Stimulated activated CD8-positive, alpha-beta memory T cell treated with anti-CD3 and anti-CD28 coated beads, Interleukin-4, amount 100 ng/mL, for 48 hours (primary cell): ENCODE results near the gene DOCK8.
"Not testable (repeated sequence)": the region's sequence is repeated elsewhere in the genome, so short reads cannot be mapped to it uniquely, and the experiment has no call there.

Source experiments
- DNase-seq: peaks from one replicate; pipeline ENCODE4 v3.0.0-alpha.2; 2020

The DOCK8 gene

GRCh38 chr9:373759-374206 lies 159.1 kb downstream of the DOCK8 start:
- no peak for DNase-seq

- DNase-seq: no peak
Observed at GRCh38 chr9:374736-375135, 160.1 kb downstream of the DOCK8 start.

GRCh38 chr9:376115-376514 lies 161.4 kb downstream of the DOCK8 start:
- DNase-seq: no peak

- DNase-seq: no peak
Observed at GRCh38 chr9:378263-378662, 163.6 kb downstream of the DOCK8 start.

- DNase-seq: no peak
Observed at GRCh38 chr9:382383-382782, 167.7 kb downstream of the DOCK8 start.

- peak; percentile 38 for DNase-seq
Observed at GRCh38 chr9:385818-386398, 171.2 kb downstream of the DOCK8 start.

GRCh38 chr9:389159-389558 lies 174.5 kb downstream of the DOCK8 start:
- DNase-seq: no peak

- no peak for DNase-seq
Observed at GRCh38 chr9:389758-390157, 175.1 kb downstream of the DOCK8 start.

GRCh38 chr9:392077-392804 lies 177.6 kb downstream of the DOCK8 start:
- DNase-seq: no peak

GRCh38 chr9:394347-395052 lies 179.8 kb downstream of the DOCK8 start:
- no peak for DNase-seq

GRCh38 chr9:396396-396795 lies 181.7 kb downstream of the DOCK8 start:
- no peak for DNase-seq

GRCh38 chr9:398085-398484 lies 183.4 kb downstream of the DOCK8 start:
- no peak for DNase-seq

GRCh38 chr9:401223-401622 lies 186.6 kb downstream of the DOCK8 start:
- no peak for DNase-seq

GRCh38 chr9:404234-404633 lies 189.6 kb downstream of the DOCK8 start:
- no peak for DNase-seq

- no peak for DNase-seq
Observed at GRCh38 chr9:405341-405740, 190.7 kb downstream of the DOCK8 start.

GRCh38 chr9:406886-407654 lies 192.4 kb downstream of the DOCK8 start:
- no peak for DNase-seq

GRCh38 chr9:409655-410054 lies 195.0 kb downstream of the DOCK8 start:
- not testable (repeated sequence) for DNase-seq

- DNase-seq: no peak
Observed at GRCh38 chr9:414595-414994, 199.9 kb downstream of the DOCK8 start.

- DNase-seq: no peak
Observed at GRCh38 chr9:419571-420171, 205.0 kb downstream of the DOCK8 start.

- no peak for DNase-seq
Observed at GRCh38 chr9:421896-422295, 207.2 kb downstream of the DOCK8 start.

- DNase-seq: no peak
Observed at GRCh38 chr9:426264-426663, 211.6 kb downstream of the DOCK8 start.

- DNase-seq: no peak
Observed at GRCh38 chr9:426976-427375, 212.3 kb downstream of the DOCK8 start.

GRCh38 chr9:431701-432100 lies 217.0 kb downstream of the DOCK8 start:
- DNase-seq: no peak
